ENCODE measurements around the gene REG1B.

REG1B gene

GRCh38 chr2:79116997-79117928 lies 29.5 kb upstream of the REG1B start:
- Histone ChIP-seq H3K4me1 (ENCODE audit: control insufficient read depth in 1 of 2, insufficient read depth in 2 of 2, low read length in 2 of 2) (peaks cover 14 to 20% of the 10 kb centered on the region in 2 donors), H3K9me3 (ENCODE audit: control insufficient read depth in 1 of 2, low read length in 2 of 2) (no peaks in the 10 kb centered on the region), H3K27me3 (ENCODE audit: control insufficient read depth in 1 of 2, insufficient read depth in 2 of 2, low read length in 2 of 2) (no peaks in the 10 kb centered on the region), H3K27ac (ENCODE audit: low read depth, low read length) (no peak overlapping the region), H3K9ac (ENCODE audit: low read depth in 1 of 2, low read length in 2 of 2) (no peak overlapping the region), H3K4me3 (ENCODE audit: low read depth in 1 of 2, low read length in 2 of 2) (no peak overlapping the region), H3K36me3 (ENCODE audit: control insufficient read depth in 1 of 2, insufficient read depth in 2 of 2, low read length in 2 of 2) (peaks cover 7 to 11% of the 10 kb centered on the region in 2 donors)

DNA sequence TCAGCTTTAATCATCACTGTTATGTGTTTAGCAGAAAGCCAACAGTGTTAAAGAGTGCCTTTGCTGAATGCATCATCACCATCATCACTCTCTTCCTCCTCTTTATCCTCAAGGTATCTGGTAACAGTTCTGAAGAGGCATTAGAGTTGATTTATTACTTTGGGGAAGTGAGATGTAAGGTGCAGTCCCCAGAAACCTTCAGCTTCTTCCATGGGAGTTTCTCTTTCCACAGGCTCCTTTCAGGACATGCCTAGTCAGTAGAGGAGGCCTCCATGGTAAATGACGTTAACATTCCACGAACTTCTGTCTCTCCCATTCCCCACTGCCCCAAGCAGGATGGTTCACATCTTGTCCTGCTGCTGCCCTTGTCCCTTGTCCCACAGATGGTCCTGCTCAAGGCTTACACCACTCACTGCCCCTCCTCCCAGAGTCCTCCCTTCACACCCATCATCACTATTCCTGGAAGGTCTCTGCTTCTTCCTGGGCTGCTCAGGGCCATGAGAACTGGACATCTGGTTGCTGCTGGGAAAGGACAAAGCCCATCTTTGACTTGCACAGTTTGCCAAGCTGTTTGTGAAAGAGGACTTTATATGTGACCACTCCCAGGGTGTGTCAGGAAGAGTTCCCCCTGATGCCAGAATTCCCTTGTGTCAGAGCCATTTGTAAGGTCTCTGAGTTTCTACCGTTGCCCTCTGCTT lies 27.2 kb upstream of the REG1B start:
- Histone ChIP-seq H3K9ac (ENCODE audit: low read depth in 1 of 2, low read length in 2 of 2) (no peak overlapping the region), H3K4me1 (ENCODE audit: control insufficient read depth in 1 of 2, insufficient read depth in 2 of 2, low read length in 2 of 2) (peaks cover 14 to 20% of the 10 kb centered on the region in 2 donors), H3K4me3 (ENCODE audit: low read depth in 1 of 2, low read length in 2 of 2) (no peak overlapping the region), H3K27ac (ENCODE audit: low read depth, low read length) (no peak overlapping the region), H3K27me3 (ENCODE audit: control insufficient read depth in 1 of 2, insufficient read depth in 2 of 2, low read length in 2 of 2) (no peaks in the 10 kb centered on the region), H3K9me3 (ENCODE audit: control insufficient read depth in 1 of 2, low read length in 2 of 2) (no peaks in the 10 kb centered on the region), H3K36me3 (ENCODE audit: control insufficient read depth in 1 of 2, insufficient read depth in 2 of 2, low read length in 2 of 2) (no peaks in the 10 kb centered on the region)

DNA sequence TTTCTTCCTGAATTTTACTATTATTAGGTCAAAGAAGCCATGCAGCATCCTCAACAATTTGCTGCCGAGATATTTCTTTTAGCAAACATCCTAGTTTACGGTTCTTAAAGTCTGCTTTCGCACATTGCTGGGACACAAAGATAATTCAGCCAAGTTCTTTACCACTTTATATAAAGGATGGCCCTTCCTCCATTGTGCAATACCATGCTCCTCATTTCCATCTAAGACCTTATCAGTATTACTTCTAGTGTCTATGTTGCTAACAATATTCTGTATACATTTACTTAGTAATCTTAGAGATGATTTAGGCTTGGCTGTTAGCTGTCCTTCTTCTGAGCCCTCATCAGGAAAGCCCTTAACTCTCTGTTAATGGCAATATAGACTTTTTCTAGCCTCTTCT lies 24.5 kb upstream of the REG1B start:
- Histone ChIP-seq H3K9me3 (ENCODE audit: control insufficient read depth in 1 of 2, low read length in 2 of 2) (no peaks in the 10 kb centered on the region), H3K27me3 (ENCODE audit: control insufficient read depth in 1 of 2, insufficient read depth in 2 of 2, low read length in 2 of 2) (no peaks in the 10 kb centered on the region), H3K9ac (ENCODE audit: low read depth in 1 of 2, low read length in 2 of 2) (no peak overlapping the region), H3K4me1 (ENCODE audit: control insufficient read depth in 1 of 2, insufficient read depth in 2 of 2, low read length in 2 of 2) (peaks cover 14 to 20% of the 10 kb centered on the region in 2 donors), H3K4me3 (ENCODE audit: low read depth in 1 of 2, low read length in 2 of 2) (no peak overlapping the region), H3K27ac (ENCODE audit: low read depth, low read length) (no peak overlapping the region), H3K36me3 (ENCODE audit: control insufficient read depth in 1 of 2, insufficient read depth in 2 of 2, low read length in 2 of 2) (no peaks in the 10 kb centered on the region)

DNA sequence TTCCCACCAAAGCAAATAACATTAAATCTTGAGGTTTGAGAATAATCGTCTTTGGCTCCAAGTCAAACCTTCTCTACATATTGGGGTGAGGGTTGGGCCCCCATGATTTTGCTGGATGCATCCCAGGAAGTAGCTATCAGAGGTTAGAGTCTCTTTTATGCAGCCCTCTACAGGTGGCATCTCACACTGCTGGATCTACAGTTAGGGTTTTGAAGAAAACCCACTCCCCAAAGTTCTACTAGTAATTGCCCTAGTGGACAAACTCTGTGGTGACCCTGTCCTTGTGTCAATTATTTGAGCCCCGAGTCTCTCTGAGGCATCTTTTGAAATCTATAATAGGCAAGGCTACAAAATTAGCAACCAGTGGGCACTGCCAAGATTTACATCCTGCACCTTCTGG lies 17.5 kb upstream of the REG1B start:
- H3K4me1 ChIP-seq (ENCODE audit: control insufficient read depth in 1 of 2, insufficient read depth in 2 of 2, low read length in 2 of 2) = peaks cover 16% of the 10 kb centered on the region in 2 donors
- H3K4me3 ChIP-seq (ENCODE audit: low read depth in 1 of 2, low read length in 2 of 2) = no peak overlapping the region
- H3K36me3 ChIP-seq (ENCODE audit: control insufficient read depth in 1 of 2, insufficient read depth in 2 of 2, low read length in 2 of 2) = no peaks in the 10 kb centered on the region
- peaks cover 7 to 11% of the 10 kb centered on the region in 2 donors for H3K9me3 ChIP-seq (ENCODE audit: control insufficient read depth in 1 of 2, low read length in 2 of 2)
- no peak overlapping the region for H3K9ac ChIP-seq (ENCODE audit: low read depth in 1 of 2, low read length in 2 of 2)
- H3K27ac ChIP-seq (ENCODE audit: low read depth, low read length) = no peak overlapping the region
- no peaks in the 10 kb centered on the region for H3K27me3 ChIP-seq (ENCODE audit: control insufficient read depth in 1 of 2, insufficient read depth in 2 of 2, low read length in 2 of 2)

DNA sequence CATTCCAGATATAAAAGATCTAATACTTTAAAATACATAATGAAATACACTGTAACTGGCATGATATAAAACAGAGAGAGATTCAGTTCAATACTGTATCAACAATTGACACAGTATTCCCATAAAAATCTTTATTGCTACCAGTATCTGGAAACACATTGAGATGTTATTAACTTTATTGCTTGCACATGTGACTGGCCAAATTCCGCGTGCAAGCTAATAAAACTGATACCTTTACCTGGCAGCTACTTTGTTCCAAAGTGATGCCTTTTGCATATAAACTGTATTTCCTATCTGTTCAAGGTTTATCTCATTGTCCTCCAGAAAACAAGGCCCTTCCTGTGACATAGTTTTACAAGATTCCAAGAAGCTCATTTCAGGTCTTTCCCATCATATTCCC lies 15.4 kb upstream of the REG1B start:
- Histone ChIP-seq H3K27ac (ENCODE audit: low read depth, low read length) (no peak overlapping the region), H3K9ac (ENCODE audit: low read depth in 1 of 2, low read length in 2 of 2) (no peak overlapping the region), H3K9me3 (ENCODE audit: control insufficient read depth in 1 of 2, low read length in 2 of 2) (peaks cover 7 to 11% of the 10 kb centered on the region in 2 donors), H3K4me1 (ENCODE audit: control insufficient read depth in 1 of 2, insufficient read depth in 2 of 2, low read length in 2 of 2) (peaks cover 16% of the 10 kb centered on the region in 2 donors), H3K27me3 (ENCODE audit: control insufficient read depth in 1 of 2, insufficient read depth in 2 of 2, low read length in 2 of 2) (no peaks in the 10 kb centered on the region), H3K36me3 (ENCODE audit: control insufficient read depth in 1 of 2, insufficient read depth in 2 of 2, low read length in 2 of 2) (no peaks in the 10 kb centered on the region), H3K4me3 (ENCODE audit: low read depth in 1 of 2, low read length in 2 of 2) (no peak overlapping the region)

DNA sequence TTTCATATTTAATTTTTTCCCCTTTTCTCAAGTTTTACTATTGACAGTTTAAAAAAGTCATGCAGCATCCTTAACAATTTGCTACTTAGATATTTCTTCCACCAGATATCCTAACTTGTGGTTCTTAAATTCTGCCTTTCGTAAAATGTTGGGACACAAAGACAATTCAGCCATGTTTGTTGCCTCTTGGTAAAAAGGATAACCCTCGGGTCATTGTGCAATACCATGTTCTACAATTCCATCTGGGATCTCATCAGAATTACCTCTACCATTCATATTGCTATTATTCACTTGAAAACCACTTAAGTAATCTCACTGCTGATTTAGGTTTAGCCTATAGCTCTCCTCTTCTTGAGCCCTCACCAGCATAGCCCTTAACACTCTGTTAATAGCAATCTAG lies 13.2 kb upstream of the REG1B start:
- H3K27ac ChIP-seq (ENCODE audit: low read depth, low read length) = no peak overlapping the region
- H3K4me1 ChIP-seq (ENCODE audit: control insufficient read depth in 1 of 2, insufficient read depth in 2 of 2, low read length in 2 of 2) = peaks cover 16% of the 10 kb centered on the region in 2 donors
- peaks cover 9 to 11% of the 10 kb centered on the region in 2 donors for H3K9me3 ChIP-seq (ENCODE audit: control insufficient read depth in 1 of 2, low read length in 2 of 2)
- no peaks in the 10 kb centered on the region for H3K27me3 ChIP-seq (ENCODE audit: control insufficient read depth in 1 of 2, insufficient read depth in 2 of 2, low read length in 2 of 2)
- no peak overlapping the region for H3K9ac ChIP-seq (ENCODE audit: low read depth in 1 of 2, low read length in 2 of 2)
- H3K36me3 ChIP-seq (ENCODE audit: control insufficient read depth in 1 of 2, insufficient read depth in 2 of 2, low read length in 2 of 2) = no peaks in the 10 kb centered on the region
- no peak overlapping the region for H3K4me3 ChIP-seq (ENCODE audit: low read depth in 1 of 2, low read length in 2 of 2)

GRCh38 chr2:79100285-79100684 lies 12.5 kb upstream of the REG1B start:
- Histone ChIP-seq H3K36me3 (ENCODE audit: control insufficient read depth in 1 of 2, insufficient read depth in 2 of 2, low read length in 2 of 2) (no peaks in the 10 kb centered on the region), H3K4me3 (ENCODE audit: low read depth in 1 of 2, low read length in 2 of 2) (no peak overlapping the region), H3K9ac (ENCODE audit: low read depth in 1 of 2, low read length in 2 of 2) (no peak overlapping the region), H3K4me1 (ENCODE audit: control insufficient read depth in 1 of 2, insufficient read depth in 2 of 2, low read length in 2 of 2) (peaks cover 16% of the 10 kb centered on the region in 2 donors), H3K9me3 (ENCODE audit: control insufficient read depth in 1 of 2, low read length in 2 of 2) (peaks cover 9 to 11% of the 10 kb centered on the region in 2 donors), H3K27ac (ENCODE audit: low read depth, low read length) (no peak overlapping the region), H3K27me3 (ENCODE audit: control insufficient read depth in 1 of 2, insufficient read depth in 2 of 2, low read length in 2 of 2) (no peaks in the 10 kb centered on the region)

GRCh38 chr2:79099140-79099686 lies 11.4 kb upstream of the REG1B start:
- Histone ChIP-seq H3K9me3 (ENCODE audit: control insufficient read depth in 1 of 2, low read length in 2 of 2) (peaks cover 9 to 11% of the 10 kb centered on the region in 2 donors), H3K9ac (ENCODE audit: low read depth in 1 of 2, low read length in 2 of 2) (no peak overlapping the region), H3K4me1 (ENCODE audit: control insufficient read depth in 1 of 2, insufficient read depth in 2 of 2, low read length in 2 of 2) (peaks cover 10 to 11% of the 10 kb centered on the region in 2 donors), H3K27me3 (ENCODE audit: control insufficient read depth in 1 of 2, insufficient read depth in 2 of 2, low read length in 2 of 2) (no peaks in the 10 kb centered on the region), H3K36me3 (ENCODE audit: control insufficient read depth in 1 of 2, insufficient read depth in 2 of 2, low read length in 2 of 2) (no peaks in the 10 kb centered on the region), H3K4me3 (ENCODE audit: low read depth in 1 of 2, low read length in 2 of 2) (no peak overlapping the region), H3K27ac (ENCODE audit: low read depth, low read length) (no peak overlapping the region)

DNA sequence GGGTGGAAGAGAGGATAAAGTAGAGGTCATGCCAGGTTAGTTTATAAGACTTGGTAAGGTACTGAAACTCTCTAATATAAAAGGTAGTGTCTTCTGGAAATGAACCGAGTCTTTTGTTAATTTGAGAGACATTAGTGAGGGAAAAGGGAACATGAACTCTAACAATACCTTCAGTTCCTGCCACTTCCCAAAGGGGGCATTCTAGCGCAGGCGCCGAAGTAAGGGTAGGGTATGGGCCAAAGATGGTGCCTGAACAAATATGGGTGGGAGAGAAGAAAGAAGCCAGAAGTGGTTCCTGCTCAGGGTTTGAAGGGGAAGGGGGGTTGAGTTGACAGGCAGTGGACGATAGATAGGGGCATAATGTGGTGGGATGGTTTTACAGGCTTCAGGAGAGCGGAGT lies 10.1 kb upstream of the REG1B start:
- H3K9ac ChIP-seq (ENCODE audit: low read depth in 1 of 2, low read length in 2 of 2) = no peak overlapping the region
- H3K36me3 ChIP-seq (ENCODE audit: control insufficient read depth in 1 of 2, insufficient read depth in 2 of 2, low read length in 2 of 2) = no peaks in the 10 kb centered on the region
- peaks cover 9 to 11% of the 10 kb centered on the region in 2 donors for H3K9me3 ChIP-seq (ENCODE audit: control insufficient read depth in 1 of 2, low read length in 2 of 2)
- no peak overlapping the region for H3K27ac ChIP-seq (ENCODE audit: low read depth, low read length)
- H3K4me1 ChIP-seq (ENCODE audit: control insufficient read depth in 1 of 2, insufficient read depth in 2 of 2, low read length in 2 of 2) = no peaks in the 10 kb centered on the region
- H3K4me3 ChIP-seq (ENCODE audit: low read depth in 1 of 2, low read length in 2 of 2) = no peak overlapping the region
- H3K27me3 ChIP-seq (ENCODE audit: control insufficient read depth in 1 of 2, insufficient read depth in 2 of 2, low read length in 2 of 2) = no peaks in the 10 kb centered on the region

- Histone ChIP-seq H3K4me3 (ENCODE audit: low read depth in 1 of 2, low read length in 2 of 2) (no peak overlapping the region), H3K36me3 (ENCODE audit: control insufficient read depth in 1 of 2, insufficient read depth in 2 of 2, low read length in 2 of 2) (no peaks in the 10 kb centered on the region), H3K4me1 (ENCODE audit: control insufficient read depth in 1 of 2, insufficient read depth in 2 of 2, low read length in 2 of 2) (peaks cover 23 to 26% of the 10 kb centered on the region in 2 donors), H3K9ac (ENCODE audit: low read depth in 1 of 2, low read length in 2 of 2) (no peak overlapping the region), H3K27ac (ENCODE audit: low read depth, low read length) (no peak overlapping the region), H3K9me3 (ENCODE audit: control insufficient read depth in 1 of 2, low read length in 2 of 2) (no peaks in the 10 kb centered on the region), H3K27me3 (ENCODE audit: control insufficient read depth in 1 of 2, insufficient read depth in 2 of 2, low read length in 2 of 2) (no peaks in the 10 kb centered on the region)
Observed at GRCh38 chr2:79090693-79091092, 2.9 kb upstream of the REG1B start.

Data from duodenal mucosa (tissue), 2 donors.